Measurements from ENCODE around the gene ZNF518A. TPM values are rescaled to one million over a fixed set of nuclear protein-coding genes. Genes with fewer than 3 reads are reported as not detected.

ZNF518A gene
- total and polyA plus RNA-seq, 2 of the 13 experiments (the other 11 are each of a cell fraction or from before 2014, with no cell fraction given) = 21.7 to 37.1 TPM

- TF ChIP-seq, protein P1, sequence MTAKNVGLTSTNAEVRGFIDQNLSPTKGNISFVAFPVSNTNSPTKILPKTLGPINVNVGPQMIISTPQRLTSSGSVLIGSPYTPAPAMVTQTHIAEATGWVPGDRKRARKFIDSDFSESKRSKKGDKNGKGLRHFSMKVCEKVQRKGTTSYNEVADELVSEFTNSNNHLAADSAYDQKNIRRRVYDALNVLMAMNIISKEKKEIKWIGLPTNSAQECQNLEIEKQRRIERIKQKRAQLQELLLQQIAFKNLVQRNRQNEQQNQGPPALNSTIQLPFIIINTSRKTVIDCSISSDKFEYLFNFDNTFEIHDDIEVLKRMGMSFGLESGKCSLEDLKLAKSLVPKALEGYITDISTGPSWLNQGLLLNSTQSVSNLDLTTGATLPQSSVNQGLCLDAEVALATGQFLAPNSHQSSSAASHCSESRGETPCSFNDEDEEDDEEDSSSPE (CRISPR knock-in tag; IDR thresholded peaks at IDR 0.05) = 0 out of 2 replicates have a peak, but pooled peaks have one; percentile 6
- TF ChIP-seq ZBTB25 (CRISPR knock-in tag; IDR thresholded peaks at IDR 0.05) = no peak; the same call in 1 of the 2 replicates
- TF ChIP-seq ZNF761 (CRISPR knock-in tag; conservative IDR thresholded peaks at IDR 0.05) = no peak
- TF ChIP-seq TERF1 (CRISPR knock-in tag; IDR thresholded peaks at IDR 0.05) = no peak
- no peak for TF ChIP-seq POLR2G (IDR thresholded peaks at IDR 0.05; ENCODE audit: low read depth, low read length)
- no peak for TF ChIP-seq STAG1 (CRISPR knock-in tag; IDR thresholded peaks at IDR 0.05)
- TF ChIP-seq ZNF652 (CRISPR knock-in tag; IDR thresholded peaks at IDR 0.05; ENCODE audit: borderline replicate concordance, low read depth) = no peak
- TF ChIP-seq SRSF9 (IDR thresholded peaks at IDR 0.05; ENCODE audit: borderline replicate concordance, insufficient read depth, low read depth, low read length, poor library complexity, severe bottlenecking) = no peak
- peak; percentile 79; the same call in 1 of the 2 replicates for TF ChIP-seq HMG20B (CRISPR knock-in tag; conservative IDR thresholded peaks at IDR 0.05)
- TF ChIP-seq CEBPG (CRISPR knock-in tag; IDR thresholded peaks at IDR 0.05) = peak; percentile 49
- TF ChIP-seq HDAC2 (CRISPR knock-in tag; IDR thresholded peaks at IDR 0.05) = peak; percentile 60; the same call in 1 of the 2 replicates
- no peak for TF ChIP-seq ZNF768 (CRISPR knock-in tag; IDR thresholded peaks at IDR 0.05)
- TF ChIP-seq ZNF577 (CRISPR knock-in tag; IDR thresholded peaks at IDR 0.05; ENCODE audit: borderline replicate concordance, low read depth) = no peak
- TF ChIP-seq NBN (conservative IDR thresholded peaks at IDR 0.05) = no peak
- TF ChIP-seq NFAT5 (CRISPR knock-in tag; IDR thresholded peaks at IDR 0.05) = no peak
- TF ChIP-seq, protein P2, sequence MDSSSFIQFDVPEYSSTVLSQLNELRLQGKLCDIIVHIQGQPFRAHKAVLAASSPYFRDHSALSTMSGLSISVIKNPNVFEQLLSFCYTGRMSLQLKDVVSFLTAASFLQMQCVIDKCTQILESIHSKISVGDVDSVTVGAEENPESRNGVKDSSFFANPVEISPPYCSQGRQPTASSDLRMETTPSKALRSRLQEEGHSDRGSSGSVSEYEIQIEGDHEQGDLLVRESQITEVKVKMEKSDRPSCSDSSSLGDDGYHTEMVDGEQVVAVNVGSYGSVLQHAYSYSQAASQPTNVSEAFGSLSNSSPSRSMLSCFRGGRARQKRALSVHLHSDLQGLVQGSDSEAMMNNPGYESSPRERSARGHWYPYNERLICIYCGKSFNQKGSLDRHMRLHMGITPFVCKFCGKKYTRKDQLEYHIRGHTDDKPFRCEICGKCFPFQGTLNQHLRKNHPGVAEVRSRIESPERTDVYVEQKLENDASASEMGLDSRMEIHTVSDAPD (CRISPR knock-in tag; IDR thresholded peaks at IDR 0.05) = peak; percentile 79
- TF ChIP-seq NFE2L1 (CRISPR knock-in tag; IDR thresholded peaks at IDR 0.05; ENCODE audit: borderline replicate concordance) = no peak
- TF ChIP-seq ZNF782 (CRISPR knock-in tag; IDR thresholded peaks at IDR 0.05; ENCODE audit: borderline replicate concordance) = no peak
- TF ChIP-seq SP140L (CRISPR knock-in tag; IDR thresholded peaks at IDR 0.05; ENCODE audit: borderline replicate concordance) = 0 out of 2 replicates have a peak, but pooled peaks have one; percentile 44
These were observed 36.9 kb upstream of the ZNF518A start (continued) for GRCh38 chr10:96092999-96093767.
